Kidney epithelial cell (primary cell): Measurements from ENCODE around the gene KSR1. TPM values are rescaled to one million over a fixed set of nuclear protein-coding genes. Genes with fewer than 3 reads are reported as not detected.

ENCODE experiments used
- DNase-seq: peaks from one replicate; pipeline ENCODE4 v3.0.0-alpha.2; 2010; ENCODE audit warnings: low read depth
- H3K27me3 ChIP-seq: 2 replicates; pipeline ENCODE4 v1.6.0; 2011; ENCODE audit warnings: low read length; ENCODE audit not compliant: control insufficient read depth, insufficient read depth
- H3K36me3 ChIP-seq: 2 replicates; pipeline ENCODE4 v1.5.1; 2011; ENCODE audit warnings: low read length; ENCODE audit not compliant: control insufficient read depth, insufficient read depth
- H3K4me3 ChIP-seq: 2 replicates; pipeline ENCODE4 v1.5.1; 2011; ENCODE audit warnings: low read depth, mild to moderate bottlenecking, control low read depth, low read length
- CTCF ChIP-seq: IDR thresholded peaks from 2 replicates; pipeline ENCODE4 v1.5.1; 2011; ENCODE audit warnings: mild to moderate bottlenecking, moderate library complexity, low read length, control low read depth, inconsistent platforms; ENCODE audit not compliant: insufficient read depth, poor library complexity, severe bottlenecking
- total RNA-seq: library from RNA; depleted of rRNA; stranded (reverse); fragments of >200 nt; gene quantifications from 2 replicates; pipeline ENCODE4 v1.2.3, GENCODE V29; 2015

Gene KSR1
- total RNA-seq, 1 donor from 2014 or later: 11.2 TPM

- Histone ChIP-seq H3K27me3 (no peaks in the 10 kb centered on the region), H3K4me3 (no peak overlapping the region), H3K36me3 (no peaks in the 10 kb centered on the region)
- TF ChIP-seq CTCF: no peak
- no peak for DNase-seq
These were observed 76.3 kb downstream of the KSR1 start for GRCh38 chr17:27532269-27533263.

- TF ChIP-seq CTCF: peak; percentile 26
- H3K36me3 ChIP-seq: no peaks in the 10 kb centered on the region
These were observed 77.9 kb downstream of the KSR1 start for GRCh38 chr17:27533874-27534815.

GRCh38 chr17:27535178-27535928 lies 79.1 kb downstream of the KSR1 start:
- DNase-seq: no peak
- Histone ChIP-seq H3K4me3 (no peak overlapping the region), H3K36me3 (no peaks in the 10 kb centered on the region), H3K27me3 (no peaks in the 10 kb centered on the region)
- TF ChIP-seq CTCF: no peak

More at GRCh38 chr17:27533874-27534815, 77.9 kb downstream of the KSR1 start:
- peak; percentile 86 for DNase-seq
- no peak overlapping the region for H3K4me3 ChIP-seq
- no peaks in the 10 kb centered on the region for H3K27me3 ChIP-seq

- H3K4me3 ChIP-seq: no peak overlapping the region
- no peaks in the 10 kb centered on the region for H3K36me3 ChIP-seq
- H3K27me3 ChIP-seq: no peaks in the 10 kb centered on the region
- DNase-seq: no peak
- TF ChIP-seq CTCF: no peak
These were observed 79.7 kb downstream of the KSR1 start for GRCh38 chr17:27535975-27536374.

GRCh38 chr17:27536781-27537180 lies 80.5 kb downstream of the KSR1 start:
- no peak for TF ChIP-seq CTCF
- DNase-seq: no peak
- Histone ChIP-seq H3K27me3 (no peaks in the 10 kb centered on the region), H3K36me3 (no peaks in the 10 kb centered on the region), H3K4me3 (no peak overlapping the region)
